Psoas muscle (tissue), 8 donors: ENCODE measurements around the gene TTF1. TPM values are rescaled to one million over a fixed set of nuclear protein-coding genes. Genes with fewer than 3 reads are reported as not detected.

ENCODE experiments used
- ATAC-seq, 4 donors: fragments of 200-7000 bp; cut with Tn5 transposase; one replicate each; pipeline ENCODE4 v1.9.1; 2020; ENCODE audit warnings: moderate library complexity in 3 of 4, mild to moderate bottlenecking in 2 of 4
- DNase-seq, 2 donors: peaks; one replicate each; pipeline ENCODE4 v3.0.0-alpha.2; 2020
- H3K27ac ChIP-seq: fragments of 200-600 bp; one replicate; pipeline ENCODE4 v1.8.0; 2022
- H3K27me3 ChIP-seq, 3 donors: fragments of 200-600 bp in 1 of 3; one replicate each; pipeline versions ENCODE4 v1.6.1 to v1.8.0; 2013 to 2022; ENCODE audit warnings: low read length in 2 of 3, mild to moderate bottlenecking in 2 of 3, moderate library complexity in 1 of 3; ENCODE audit not compliant: insufficient read depth in 3 of 3
- H3K36me3 ChIP-seq, 2 donors: fragments of 200-600 bp in 1 of 2; one replicate each; pipeline versions ENCODE4 v1.6.1 to v1.8.0; 2013 to 2022; ENCODE audit warnings: low read depth in 1 of 2, mild to moderate bottlenecking in 1 of 2, moderate library complexity in 1 of 2; ENCODE audit not compliant: insufficient read depth in 1 of 2
- H3K4me1 ChIP-seq: fragments of 200-600 bp; one replicate; pipeline ENCODE4 v1.8.0; 2022
- H3K4me3 ChIP-seq: fragments of 200-600 bp; one replicate; pipeline ENCODE4 v1.8.0; 2022; ENCODE audit warnings: mild to moderate bottlenecking
- H3K9me3 ChIP-seq: fragments of 200-600 bp; one replicate; pipeline ENCODE4 v1.8.0; 2022
- WGBS, 3 donors: extraction: QIAGEN DNeasy Blood & Tissue Kit; methylation state at CpG; one replicate each; pipeline versions ENCODE4 v1.1.6 to v1.1.7; 2013; 5-methylcytosine and 5-hydroxymethylcytosine counted together
- intact Hi-C, 2 donors: fragments of 100-400 bp; cut with DNase I; formaldehyde crosslinking; loops; one replicate each; pipeline versions ENCODE4 v1.11.0 to v1.14.2; 2022
- polyA plus RNA-seq, 3 donors: library from polyadenylated mRNA; stranded (reverse); fragments of 200-250 nt; gene quantifications; one replicate each; pipeline ENCODE4 v1.2.3, GENCODE V29; 2013
- total RNA-seq, 4 donors: library from RNA; stranded (reverse); fragmentation: NEBNext Ultra II Directional in 2 of 4; extraction: Animal tissue kit (Norgen Biotek cat#: 25700) in 2 of 4; gene quantifications; one replicate each; pipeline versions ENCODE4 v1.2.1 to v1.2.4, GENCODE V29; 2021 to 2023
- TF ChIP-seq, protein P1 (sequence below): fragments of 200-600 bp; IDR thresholded peaks from one replicate; pipeline ENCODE4 v1.8.0; 2022; ENCODE audit warnings: antibody characterized with exemption
- donor health status: healthy with polysubstance abuse.
- donor health status: DM: no; HTN: no; CAD: no; lungs with moderate emphysema.
- donor health status: Bipolar disorder and iron deficiency.
- donor health status: healthy.
- donor health status: DM: yes; HTN: yes; CAD: no.
- donor health status: DM: no; HTN: no; CAD: no.
- donor health status: DM: no; HTN: no; CAD: no.
- donor health status: DM: yes; HTN: yes; CAD: no.

TTF1 gene
- total and polyA plus RNA-seq, 7 donors = 11.1 to 33.8 (median 15.3) TPM

DNA sequence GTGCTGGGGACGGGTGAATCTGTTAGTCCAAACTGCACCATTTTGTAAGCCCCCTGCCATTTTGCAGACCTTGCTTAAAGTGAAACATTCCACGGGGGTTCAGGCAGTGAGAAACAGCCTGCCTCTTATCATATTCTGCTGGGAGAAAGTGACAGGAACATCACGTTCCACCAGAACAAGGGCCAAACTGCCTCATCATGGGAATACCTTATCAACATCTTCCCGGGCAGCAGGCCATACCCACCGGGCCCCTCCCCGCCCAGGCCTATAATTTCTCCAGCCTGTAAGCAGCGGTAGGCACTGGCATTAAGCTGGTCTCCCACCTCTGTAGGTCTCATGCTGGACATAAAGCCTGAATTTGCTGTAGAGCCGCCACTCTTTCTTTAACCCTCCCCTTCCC is 1.9 kb upstream of the TTF1 start:
- DNase-seq (no peak), ATAC-seq (no peak)
- intact Hi-C loops = loop anchor here (5.0 kb wide), 2 partner anchors 56 to 394 kb away; partner anchors contain the start of gene SETX (in 1 of the 2)
- H3K4me1 ChIP-seq = peaks cover 17% of the 10 kb centered on the region
- H3K9me3 ChIP-seq = no peaks in the 10 kb centered on the region
- no peaks in the 10 kb centered on the region for H3K36me3 ChIP-seq
- H3K27ac ChIP-seq = no peak overlapping the region
- H3K4me3 ChIP-seq = no peak overlapping the region
- TF ChIP-seq, protein P1, sequence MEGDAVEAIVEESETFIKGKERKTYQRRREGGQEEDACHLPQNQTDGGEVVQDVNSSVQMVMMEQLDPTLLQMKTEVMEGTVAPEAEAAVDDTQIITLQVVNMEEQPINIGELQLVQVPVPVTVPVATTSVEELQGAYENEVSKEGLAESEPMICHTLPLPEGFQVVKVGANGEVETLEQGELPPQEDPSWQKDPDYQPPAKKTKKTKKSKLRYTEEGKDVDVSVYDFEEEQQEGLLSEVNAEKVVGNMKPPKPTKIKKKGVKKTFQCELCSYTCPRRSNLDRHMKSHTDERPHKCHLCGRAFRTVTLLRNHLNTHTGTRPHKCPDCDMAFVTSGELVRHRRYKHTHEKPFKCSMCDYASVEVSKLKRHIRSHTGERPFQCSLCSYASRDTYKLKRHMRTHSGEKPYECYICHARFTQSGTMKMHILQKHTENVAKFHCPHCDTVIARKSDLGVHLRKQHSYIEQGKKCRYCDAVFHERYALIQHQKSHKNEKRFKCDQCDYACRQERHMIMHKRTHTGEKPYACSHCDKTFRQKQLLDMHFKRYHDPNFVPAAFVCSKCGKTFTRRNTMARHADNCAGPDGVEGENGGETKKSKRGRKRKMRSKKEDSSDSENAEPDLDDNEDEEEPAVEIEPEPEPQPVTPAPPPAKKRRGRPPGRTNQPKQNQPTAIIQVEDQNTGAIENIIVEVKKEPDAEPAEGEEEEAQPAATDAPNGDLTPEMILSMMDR = no peak
- H3K27me3 ChIP-seq = peaks cover 0 to 46% (median 10%) of the 10 kb centered on the region in 3 donors
- 80 to 87% (median 83%) methylated on average over 8 of the region's 8 CpGs for WGBS, 3 donors

DNA sequence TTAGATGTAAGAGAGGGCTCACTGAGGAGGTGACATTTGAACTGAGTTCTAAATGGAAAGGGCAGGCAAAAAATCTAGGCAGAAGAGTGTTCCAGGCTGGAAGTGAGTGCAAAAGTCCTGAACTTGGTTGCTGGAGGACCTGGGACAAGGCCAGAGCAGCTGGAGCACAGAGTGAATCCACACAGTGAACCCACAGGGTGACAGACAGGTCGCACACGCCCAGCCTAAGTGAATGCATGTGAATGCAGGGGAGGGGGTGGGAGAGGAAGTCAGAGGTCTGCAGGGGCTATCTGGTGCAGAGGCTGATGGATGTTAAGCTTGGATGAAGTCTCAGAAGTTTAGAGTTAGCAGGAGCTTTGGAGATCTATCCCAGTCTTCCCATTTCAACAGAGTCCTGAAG is 556 bp upstream of the TTF1 start:
- Histone ChIP-seq H3K27me3 (peaks cover 0 to 33% (median 10%) of the 10 kb centered on the region in 3 donors), H3K4me1 (peaks cover 17% of the 10 kb centered on the region), H3K4me3 (peak overlapping the region; percentile 96), H3K36me3 (peaks cover 0 to 10% of the 10 kb centered on the region in 2 donors), H3K27ac (no peak overlapping the region), H3K9me3 (no peaks in the 10 kb centered on the region)
- ATAC-seq (no peak), DNase-seq (no peak)
- TF ChIP-seq, protein P1 = no peak
- intact Hi-C loops = loop anchor here (5.0 kb wide), 2 partner anchors 55 to 395 kb away; partner anchors contain the start of gene SETX (in 1 of the 2)
- WGBS, 3 donors = 80 to 92% (median 84%) methylated on average over 2 of the region's 2 CpGs

DNA sequence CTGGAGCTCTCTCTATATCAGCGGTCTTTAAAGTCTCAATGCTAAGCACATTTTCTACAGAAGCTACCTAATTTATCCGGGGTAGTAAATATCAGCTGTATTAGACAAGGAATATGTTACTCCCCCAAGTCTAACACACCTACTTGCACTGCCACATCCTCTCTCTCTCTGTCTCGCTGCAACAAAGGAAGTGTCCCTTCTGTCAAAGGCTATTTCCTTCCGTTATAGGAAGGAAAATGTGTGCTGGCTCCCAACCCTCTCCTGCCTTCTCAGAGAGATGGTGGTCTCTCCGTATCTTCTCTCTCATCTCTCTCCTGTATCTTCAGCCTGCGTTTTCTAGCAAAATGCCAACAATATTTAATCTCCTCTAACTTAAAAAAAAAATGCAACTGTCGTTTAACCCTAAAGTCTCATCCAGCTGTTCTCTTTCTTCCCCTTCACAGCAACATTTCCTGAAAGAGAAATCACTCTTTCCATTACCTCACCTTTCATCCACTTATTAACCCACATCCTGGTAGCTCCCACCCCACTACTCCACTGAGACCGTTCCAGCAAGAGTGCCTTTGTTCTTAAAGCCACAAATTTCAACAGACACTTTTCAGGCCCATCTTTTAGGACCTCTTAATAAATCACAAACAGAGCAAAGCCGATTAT is 2.3 kb downstream of the TTF1 start:
- Histone ChIP-seq H3K4me3 (no peak overlapping the region), H3K27ac (no peak overlapping the region), H3K36me3 (peaks cover 3 to 37% of the 10 kb centered on the region in 2 donors), H3K9me3 (no peaks in the 10 kb centered on the region), H3K4me1 (peaks cover 9% of the 10 kb centered on the region), H3K27me3 (peaks cover 0 to 4% (median 2%) of the 10 kb centered on the region in 3 donors)
- 40 to 43% (median 41%) methylated on average over 9 of the region's 9 CpGs for WGBS, 3 donors
- ATAC-seq = no peak
- TF ChIP-seq, protein P1 = no peak
- no peak for DNase-seq
- intact Hi-C loops = no loop called here

DNA sequence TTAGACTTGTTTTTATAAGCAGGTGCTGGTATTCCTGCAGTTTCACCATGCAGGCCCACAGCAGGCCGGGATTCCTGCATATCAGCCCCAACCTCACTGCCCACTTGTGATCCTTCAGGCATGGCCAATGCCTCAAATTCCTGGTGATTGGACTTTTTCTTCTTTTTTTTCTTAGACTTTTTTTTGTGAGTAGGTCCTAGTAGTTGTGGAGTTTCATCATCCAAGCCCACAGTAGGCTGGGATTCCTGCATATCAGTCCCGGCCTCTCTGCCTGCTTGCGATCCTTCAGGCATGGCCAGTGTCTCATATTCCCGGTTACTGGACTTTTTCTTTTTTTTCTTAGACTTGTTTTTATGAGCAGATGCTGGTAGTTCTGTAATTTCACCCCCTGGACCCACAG is 4.8 kb downstream of the TTF1 start:
- Histone ChIP-seq H3K4me1 (peaks cover 9% of the 10 kb centered on the region), H3K27ac (no peak overlapping the region), H3K27me3 (no peaks in the 10 kb centered on the region), H3K4me3 (no peak overlapping the region), H3K9me3 (no peaks in the 10 kb centered on the region), H3K36me3 (peaks cover 8 to 62% of the 10 kb centered on the region in 2 donors)
- intact Hi-C loops = no loop called here
- TF ChIP-seq, protein P1 = no peak
- 81 to 92% (median 84%) methylated on average over 4 of the region's 4 CpGs for WGBS, 3 donors
- DNase-seq (no peak), ATAC-seq (no peak)

DNA sequence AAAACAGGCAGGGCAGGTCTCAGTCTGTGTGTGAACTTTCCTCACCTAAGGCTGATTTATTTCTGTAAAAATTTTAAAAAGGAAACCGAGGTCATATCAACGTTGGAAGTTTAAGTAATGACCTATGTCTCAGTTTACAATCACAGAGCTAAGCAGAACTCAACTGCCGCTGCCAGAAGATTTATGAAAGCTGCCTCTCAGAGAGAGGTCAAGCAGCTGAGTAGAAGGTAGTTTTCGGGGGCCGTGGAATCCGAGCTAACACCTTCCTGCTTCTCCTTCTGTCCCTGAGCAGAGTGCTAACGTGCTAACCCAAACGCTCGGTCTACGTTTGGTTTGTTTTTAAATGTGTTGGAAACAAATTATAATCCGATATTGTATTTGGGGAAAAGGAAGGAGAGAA is 11.1 kb downstream of the TTF1 start:
- H3K4me1 ChIP-seq = no peaks in the 10 kb centered on the region
- H3K27me3 ChIP-seq = no peaks in the 10 kb centered on the region
- no peak overlapping the region for H3K27ac ChIP-seq
- H3K9me3 ChIP-seq = no peaks in the 10 kb centered on the region
- WGBS, 3 donors = 39 to 56% (median 44%) methylated on average over 11 of the region's 11 CpGs
- intact Hi-C loops = no loop called here
- ATAC-seq (no peak), DNase-seq (no peak)
- TF ChIP-seq, protein P1 = no peak
- H3K4me3 ChIP-seq = no peak overlapping the region
- H3K36me3 ChIP-seq = peaks cover 8 to 96% of the 10 kb centered on the region in 2 donors
